Measurements from ENCODE around the gene CALN1.
"Not testable (repeated sequence)": the region's sequence is repeated elsewhere in the genome, so short reads cannot be mapped to it uniquely, and the experiment has no call there.

Gene CALN1

DNA sequence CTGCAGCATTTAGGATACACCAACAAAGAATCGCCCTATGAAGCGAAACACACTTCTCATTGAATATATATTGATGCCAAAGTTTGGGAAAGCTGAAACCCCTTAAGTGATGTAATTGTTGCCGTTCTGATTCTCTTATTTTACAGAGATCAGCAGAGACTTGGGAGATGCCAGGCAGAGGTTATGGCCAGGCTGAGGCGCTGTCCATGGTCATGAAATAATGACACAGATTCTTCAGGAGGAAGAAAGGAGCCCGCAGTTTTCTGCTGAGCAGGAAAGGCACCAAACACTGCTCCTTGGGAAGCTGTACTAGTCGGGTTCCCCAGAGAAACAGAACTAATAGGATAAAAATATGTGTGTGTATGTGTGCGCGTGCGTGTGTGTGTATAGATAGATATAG lies 566.0 kb downstream of the CALN1 start:
- no peak for DNase-seq

DNA sequence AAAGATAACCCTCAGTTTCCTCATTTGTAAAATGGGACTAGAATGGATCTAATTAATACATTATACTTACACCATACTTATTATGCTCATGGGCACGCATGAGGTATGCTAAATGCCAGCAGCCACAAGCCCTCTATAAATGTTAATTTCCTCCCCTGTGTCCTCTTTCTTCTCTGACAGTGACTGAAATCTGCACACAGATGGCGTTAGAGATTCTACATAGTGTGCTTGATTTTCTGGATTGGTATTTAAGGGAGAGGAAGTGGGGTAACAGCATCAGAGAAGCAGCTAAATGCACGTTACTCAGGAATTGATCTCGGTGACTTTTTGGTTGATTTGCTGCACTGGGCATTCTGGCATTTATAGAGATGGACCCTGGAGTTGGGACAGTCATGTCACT lies 568.5 kb downstream of the CALN1 start:
- DNase-seq: no peak

DNA sequence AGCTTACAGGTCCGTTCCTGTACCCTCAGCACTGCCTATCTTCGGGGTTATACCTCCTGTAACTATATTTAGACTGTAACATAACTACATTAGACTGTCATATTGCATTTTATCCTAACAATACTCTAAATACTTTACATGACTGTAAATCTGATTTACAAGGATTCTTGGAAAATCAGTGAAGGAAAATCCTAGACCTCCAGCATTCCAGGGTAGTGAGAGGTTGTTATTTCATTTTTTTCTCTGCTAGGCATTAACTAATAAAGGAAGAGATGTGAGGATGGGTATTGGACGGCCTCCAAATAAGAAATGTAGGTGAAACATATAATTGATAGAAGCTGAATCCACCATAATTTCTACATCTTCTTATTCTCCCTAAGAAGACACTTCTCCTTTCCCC lies 569.4 kb downstream of the CALN1 start:
- DNase-seq: no peak

DNA sequence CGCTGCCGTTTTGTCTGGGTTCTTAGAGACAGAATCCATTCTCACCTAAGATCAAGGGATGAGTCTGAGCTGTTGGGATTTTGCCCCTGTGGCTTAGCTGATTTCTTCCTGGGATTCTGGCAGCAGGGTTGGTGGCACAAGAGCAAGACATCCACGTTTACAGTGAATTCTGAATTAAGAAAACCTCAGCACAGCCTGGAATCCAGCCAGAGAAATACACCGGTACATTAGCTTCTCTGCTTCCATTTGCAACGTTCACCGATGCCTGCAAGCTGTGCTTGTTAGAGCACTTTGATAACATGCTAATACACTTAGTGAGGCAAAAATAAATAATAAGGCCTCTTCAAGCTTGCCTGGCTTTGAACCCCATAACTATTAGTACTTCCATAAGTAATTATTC lies 569.8 kb downstream of the CALN1 start:
- DNase-seq: no peak

DNA sequence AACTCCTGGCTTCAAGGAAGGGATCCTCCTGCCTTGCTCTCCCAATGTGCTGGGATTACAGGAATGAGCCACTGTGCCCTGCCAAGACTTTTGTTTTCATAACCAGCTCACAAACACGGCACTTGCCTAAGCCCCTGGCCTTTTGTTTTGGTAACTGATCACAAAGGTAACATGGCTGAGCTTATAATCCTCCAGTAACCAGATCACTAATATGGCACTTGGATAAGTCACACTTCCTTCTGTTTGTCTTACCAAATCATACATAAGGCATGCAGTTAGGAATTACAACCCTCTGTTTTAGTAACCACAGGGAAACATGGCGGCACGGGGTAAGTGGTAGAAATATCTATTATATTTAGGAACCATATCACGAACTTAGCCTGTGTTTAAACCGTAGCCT lies 577.1 kb downstream of the CALN1 start:
- DNase-seq: no peak

DNA sequence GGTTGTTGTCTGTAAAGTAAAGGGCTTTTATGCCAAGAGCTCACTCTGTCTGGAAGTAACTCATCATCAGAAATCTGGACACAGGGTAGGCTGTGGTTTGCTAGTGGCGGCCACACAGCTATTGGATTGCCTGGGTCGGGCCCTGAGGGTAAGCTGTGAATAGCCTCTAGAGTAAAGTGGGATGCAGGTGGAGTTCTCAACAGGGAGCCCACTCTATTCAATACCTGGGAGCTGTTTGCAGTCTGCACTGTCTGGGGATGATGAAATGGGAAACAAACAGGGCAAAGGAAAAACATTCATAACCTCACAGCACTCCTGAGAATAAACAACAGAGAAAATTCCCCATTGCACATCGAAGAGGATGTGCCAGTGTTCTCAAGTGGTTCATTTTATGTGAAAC lies 582.6 kb downstream of the CALN1 start:
- DNase-seq: no peak

DNA sequence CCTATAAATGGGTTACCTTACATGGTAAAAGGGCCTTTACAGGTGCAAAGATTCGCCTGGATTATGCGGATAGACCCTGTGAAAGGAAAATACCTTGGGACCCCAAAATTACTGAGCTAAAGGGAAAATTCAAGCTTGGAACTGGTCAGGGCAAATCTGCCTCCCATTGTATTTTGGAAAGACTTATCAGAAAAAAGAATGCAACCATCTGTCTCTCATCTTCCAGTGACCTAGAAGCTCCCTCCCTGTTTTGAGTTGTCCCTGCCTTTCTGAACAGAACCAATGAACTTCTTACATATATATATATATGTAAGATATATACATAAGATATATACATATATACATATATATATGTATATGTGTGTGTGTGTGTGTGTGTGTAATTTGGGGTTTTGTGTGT lies 583.8 kb downstream of the CALN1 start:
- no peak for DNase-seq

DNA sequence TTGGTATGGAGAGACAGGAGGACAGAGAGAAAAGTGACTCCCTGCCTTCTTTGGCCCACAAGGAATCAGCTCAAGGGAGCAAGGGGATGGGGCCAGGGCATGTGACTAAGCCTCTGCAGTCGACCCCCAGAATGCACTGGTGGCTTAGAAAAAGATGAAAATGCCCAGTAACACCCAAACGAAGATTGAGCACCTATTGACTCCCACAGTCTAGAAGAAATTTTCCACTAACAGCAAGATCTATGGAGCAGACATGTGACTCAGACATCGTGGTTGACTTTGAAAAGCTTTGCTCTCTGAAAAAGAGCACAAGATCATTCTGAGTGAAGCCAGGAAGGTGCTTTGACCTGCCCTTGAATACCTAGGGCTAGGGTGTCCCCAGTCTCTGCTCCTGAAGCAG lies 586.0 kb downstream of the CALN1 start:
- no peak for DNase-seq

DNA sequence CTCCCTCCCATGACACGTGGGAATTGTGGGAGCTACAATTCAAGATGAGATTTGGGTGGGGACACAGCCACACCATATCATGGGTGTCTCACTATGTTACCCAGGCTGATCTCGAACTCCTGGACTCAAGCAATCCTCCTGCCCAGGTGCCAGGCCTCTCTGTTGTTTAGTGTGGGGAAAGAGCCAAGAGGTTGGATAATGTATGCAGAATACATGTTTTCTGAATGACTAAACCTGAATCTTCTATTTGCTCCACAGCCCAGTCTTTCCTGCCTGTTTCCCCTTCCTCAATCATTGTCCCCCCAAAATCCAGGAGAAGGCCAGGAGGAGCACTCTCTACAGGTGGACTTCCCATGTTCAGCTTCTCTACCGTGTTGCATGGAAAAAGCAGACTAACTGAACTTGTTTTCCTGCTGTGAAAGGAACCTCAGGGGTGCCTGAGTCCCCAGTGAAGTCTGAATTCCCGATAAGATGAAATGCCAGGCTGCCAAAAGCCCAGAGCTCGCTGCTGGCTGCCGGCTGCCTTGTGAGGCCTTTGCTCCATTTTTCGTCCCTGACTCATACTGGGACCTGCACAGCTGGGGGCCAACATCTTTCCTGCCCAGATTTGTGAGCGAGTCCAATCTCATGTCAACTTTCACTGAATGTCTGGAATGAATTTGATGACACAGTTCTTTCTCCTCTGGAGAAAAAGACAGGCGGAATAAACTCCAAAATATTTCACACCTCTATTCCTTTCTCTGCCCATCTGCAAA lies 588.0 kb downstream of the CALN1 start:
- DNase-seq: no peak

DNA sequence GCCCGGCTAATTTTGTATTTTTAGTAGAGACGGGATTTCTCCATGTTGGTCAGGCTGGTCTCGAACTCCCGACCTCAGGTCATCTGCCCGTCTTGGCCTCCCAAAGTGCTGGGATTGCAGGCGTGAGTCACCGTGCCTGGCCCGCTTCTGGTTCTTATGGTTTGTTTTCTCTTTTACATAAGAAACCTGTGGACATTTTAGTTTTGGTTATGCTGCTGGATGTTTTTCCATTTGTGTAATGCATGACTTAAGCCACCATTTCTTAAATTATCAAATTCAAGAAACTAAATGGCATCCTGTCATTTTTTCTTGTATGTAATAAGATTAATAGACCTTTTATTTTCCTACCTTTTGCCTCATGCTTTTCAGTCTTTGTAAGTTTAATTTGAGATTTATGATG lies 589.7 kb downstream of the CALN1 start:
- DNase-seq: not testable (repeated sequence)

DNA sequence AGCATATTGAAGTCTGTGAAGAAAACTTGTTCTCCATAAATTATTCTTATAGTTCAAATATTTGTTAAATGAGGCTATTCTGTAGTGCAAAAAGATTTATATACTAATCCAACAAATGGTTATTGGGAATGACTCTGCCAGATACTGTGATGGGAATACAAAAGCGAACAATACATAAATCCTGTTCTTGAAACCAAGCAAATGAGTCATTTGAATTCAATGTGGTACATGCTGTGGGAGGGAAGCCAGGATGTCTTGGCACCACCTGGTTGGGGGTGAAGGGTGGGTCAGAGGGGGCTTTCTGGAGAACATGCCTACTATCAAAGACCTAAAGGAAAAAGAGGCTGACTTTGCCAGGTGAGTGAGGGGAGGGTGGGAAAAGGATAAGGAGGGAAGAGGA lies 594.2 kb downstream of the CALN1 start:
- DNase-seq: no peak

DNA sequence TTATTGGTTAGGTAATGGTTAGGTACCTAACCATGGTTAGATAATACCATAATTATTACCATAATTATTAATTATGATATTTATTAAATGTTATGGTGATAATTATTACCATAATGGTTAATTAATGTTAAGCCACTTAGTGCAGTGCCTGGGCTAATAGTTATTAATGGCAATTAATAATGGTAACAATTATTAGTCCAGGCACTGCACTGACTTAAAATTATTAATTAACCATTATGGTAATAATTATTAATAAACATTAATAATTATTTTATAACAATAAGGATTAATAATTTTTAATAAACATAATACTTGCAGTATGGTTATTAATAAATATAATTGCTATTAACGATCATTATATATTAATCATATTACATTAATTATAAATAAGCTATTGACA lies 604.0 kb downstream of the CALN1 start:
- no peak for DNase-seq

DNA sequence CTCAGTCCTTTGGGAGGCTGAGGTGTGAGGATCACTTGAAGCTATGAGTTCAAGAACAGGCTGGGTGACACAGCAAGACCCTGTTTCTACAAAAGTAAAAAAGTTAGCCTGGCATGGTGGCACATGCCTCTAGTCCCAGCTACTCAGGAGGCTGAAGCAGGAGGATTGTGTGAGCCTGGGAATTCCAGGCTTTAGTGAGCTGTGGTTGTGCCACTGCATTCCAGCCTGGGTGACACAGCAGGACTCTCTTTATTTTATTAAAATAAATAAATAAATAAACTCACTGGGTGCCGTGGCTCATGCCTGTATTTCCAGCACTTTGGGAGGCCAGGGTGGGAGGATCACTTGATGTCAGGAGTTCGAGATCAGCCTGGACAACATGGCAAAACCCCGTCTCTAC lies 607.9 kb downstream of the CALN1 start:
- no peak for DNase-seq

DNA sequence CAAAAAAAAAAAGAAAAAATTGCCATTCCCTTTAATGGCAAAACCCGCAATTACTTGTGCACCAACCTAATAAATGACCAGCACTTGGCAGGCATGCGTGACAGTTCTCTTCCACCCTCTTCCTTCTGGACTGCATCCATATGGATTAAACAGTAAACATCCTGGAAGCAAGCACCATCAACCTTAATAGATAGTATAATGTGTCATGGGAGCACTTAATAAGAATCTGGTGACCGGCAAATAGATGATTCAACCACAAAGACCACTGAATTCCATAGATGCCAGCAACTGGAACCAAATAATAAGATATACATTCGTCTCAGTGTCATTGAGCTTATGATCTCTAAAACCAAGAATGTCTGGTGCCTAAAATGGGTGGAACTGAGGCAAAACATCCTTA lies 610.2 kb downstream of the CALN1 start:
- DNase-seq: no peak

DNA sequence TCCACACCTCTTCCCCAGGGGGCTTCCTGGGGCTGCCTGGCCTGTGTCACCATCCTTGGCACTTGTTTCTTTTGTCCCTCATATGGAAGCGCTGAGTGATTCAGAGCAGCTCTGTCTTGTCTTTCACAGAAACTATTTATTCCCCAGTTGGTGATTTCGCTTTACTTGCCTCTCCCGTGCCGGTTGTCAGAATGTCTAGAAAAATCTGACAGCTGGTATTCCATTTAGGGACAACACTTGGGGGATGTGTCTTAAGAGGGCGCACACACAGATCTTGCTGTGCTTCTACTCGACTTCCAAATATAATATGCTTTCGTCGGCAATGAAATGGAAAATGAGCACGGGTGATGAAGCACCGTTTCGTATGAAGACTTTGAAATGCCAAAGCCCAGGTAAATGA lies 611.8 kb downstream of the CALN1 start:
- no peak for DNase-seq

DNA sequence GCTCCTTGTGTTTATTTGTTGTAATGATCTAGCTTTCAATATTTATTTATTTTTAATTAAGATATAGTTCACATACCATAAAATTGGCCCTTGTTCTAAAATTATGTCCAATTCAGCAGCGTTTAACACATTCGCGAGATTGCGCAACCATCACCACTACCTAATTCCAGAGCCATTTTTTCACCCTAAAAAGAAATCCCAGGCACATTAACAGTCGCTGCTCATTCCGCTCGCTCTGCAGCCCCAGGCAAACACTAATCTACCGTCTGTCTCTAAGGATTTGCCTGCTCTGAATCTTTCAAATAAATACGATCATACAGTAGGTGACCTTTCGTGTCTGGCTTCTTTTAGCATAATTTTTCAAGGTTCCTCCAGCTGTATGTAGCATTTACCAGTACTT lies 616.7 kb downstream of the CALN1 start:
- no peak for DNase-seq

DNA sequence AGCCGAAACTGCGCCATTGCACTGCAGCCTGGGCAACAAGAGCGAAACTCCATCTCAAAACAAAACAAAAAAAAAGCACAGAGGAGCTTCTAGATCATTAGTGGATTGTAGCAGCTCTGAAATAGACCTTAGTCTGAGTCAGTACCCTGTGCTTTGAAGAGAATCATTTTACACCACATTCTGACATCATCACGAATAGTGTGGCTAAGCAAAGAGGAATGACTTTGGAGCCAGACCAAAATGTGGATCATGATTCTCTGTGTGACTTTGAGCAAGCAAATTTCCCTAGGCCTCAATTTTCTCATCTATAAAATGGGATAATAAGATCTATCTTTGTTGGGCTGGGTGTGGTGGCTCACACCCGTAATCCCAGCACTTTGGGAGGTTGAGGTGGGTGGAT lies 618.9 kb downstream of the CALN1 start:
- DNase-seq: no peak

DNA sequence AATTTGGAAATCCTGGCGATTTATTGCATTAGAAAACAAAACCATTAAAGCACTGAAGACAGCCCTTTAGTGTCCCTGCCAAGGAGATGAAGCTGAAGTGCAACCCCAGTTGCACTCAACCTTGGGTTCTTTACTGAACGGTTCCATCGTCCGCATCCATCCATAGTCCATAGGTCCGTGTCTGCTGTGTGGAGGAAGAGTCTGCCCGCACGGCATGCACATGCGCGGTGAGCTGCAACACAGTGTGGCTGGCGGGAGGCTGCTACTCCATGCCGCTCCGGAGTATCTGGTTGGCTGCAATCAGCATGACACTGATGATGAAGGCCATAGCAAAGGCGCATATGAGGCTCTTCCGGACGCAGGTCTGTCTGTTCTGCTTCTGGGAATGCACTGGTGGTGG lies 624.6 kb downstream of the CALN1 start:
- DNase-seq: no peak

DNA sequence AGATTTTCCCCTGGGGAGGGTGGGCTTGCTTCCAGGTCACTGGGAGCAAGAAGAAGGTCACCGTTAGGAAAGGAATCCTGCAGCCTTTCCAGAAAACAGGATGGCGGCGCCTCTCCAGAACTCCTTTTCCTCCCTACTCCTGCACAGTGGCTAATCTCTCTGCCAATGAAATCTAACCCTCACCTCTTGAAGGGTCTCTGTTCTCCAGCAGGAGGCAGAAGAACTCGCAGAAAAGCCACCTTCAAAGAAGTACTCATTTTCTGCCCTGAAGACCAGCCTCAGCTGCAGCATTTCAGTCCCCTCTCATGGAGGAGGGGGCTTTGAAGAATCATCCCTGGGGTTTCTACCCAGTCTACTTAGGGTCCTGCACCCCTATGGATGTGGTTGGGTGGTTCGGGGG lies 626.9 kb downstream of the CALN1 start:
- no peak for DNase-seq

DNA sequence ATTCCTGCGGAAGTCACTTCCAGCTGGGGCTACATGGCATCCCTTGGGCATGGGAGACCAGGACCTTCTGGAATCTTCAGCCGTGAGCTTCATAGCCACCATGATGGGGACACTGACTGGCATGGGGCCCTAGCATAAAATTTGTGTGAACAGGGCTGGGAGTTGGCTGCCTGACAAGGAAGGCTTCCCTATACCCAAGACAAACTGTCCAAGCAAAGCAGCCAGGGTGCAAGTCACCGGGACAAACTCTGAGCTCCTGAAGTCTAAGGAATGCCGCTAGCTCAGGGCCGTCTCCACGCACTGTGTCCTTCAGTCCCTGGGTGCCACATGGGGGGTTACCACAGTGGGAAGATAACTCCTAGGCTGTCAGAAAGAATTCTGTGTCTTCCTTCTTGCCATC lies 627.4 kb downstream of the CALN1 start:
- no peak for DNase-seq

DNA sequence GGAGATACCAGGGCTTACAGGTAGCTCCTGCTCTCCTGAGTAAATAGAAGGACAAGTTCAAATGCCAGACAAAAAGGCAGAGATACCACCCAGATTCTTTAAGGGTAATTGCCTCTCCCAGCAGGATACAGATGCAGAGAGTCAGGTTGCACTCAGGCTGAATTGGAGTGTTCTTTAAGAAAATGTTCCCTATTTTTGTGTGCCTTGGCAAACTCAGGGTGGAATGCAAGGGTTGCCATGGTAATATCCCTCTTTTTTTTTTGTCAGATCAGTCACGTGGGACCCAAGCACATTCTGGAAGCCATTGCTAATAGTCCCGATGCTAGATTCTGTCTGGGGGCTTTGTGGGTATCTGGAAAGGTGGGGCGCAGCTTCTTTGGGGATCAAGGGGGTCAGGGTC lies 628.0 kb downstream of the CALN1 start:
- no peak for DNase-seq

DNA sequence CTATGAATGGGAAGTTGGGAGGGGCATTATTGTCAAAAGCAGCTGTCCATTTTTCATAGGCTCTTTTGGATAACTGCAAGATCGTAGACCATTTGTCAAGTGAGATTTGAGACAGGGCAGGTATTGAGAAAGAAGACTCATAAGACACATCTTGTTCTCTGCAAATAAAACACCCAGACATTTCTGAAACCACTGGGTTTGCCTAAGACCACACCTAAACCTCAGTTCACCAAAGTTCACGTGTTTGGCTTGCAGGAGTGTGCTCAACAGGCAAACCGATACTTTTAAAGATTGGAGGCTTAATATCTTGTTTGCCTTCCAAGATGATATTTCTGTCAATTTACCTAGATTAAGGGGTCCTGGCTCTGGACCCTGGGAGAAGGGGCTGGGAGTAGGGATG lies 628.4 kb downstream of the CALN1 start:
- DNase-seq: no peak

DNA sequence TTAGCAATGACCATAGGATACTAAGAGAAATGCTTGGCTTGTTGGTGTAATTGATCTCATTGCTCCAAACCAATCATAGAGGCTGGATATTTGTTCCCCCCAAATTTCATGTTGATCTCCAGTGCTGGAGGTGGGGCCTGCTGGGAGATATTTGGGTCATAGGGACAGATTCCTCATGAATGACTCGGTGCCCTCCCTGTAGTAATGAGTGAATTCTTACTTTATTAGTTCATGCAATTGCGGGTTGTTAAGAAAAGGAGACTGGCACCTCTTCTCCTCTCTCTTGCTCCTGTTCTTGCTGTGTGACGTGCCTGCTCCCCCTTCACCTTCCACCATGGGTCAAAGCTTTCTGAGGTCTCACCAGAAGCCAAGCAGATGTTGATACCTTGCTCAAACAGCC lies 630.1 kb downstream of the CALN1 start:
- no peak for DNase-seq

DNA sequence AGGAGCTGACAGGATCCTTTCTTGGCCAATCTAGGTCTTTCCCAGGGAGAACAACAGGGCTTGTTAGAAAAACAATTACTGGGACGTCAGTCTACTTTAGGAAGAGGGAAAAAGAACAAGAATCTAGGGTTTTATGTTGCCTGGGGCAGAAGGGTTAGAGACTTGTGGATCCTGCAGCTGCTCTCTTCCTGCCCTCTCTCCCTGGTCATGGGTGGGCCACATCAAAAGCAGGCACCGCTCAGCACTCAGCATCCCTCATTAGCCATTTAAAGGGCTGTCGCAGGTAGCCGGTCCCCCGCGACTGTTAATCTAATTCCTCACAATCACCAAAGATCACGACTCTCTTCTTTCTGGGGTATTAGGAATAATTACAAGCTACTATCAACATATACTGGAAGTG lies 631.9 kb downstream of the CALN1 start:
- no peak for DNase-seq

DNA sequence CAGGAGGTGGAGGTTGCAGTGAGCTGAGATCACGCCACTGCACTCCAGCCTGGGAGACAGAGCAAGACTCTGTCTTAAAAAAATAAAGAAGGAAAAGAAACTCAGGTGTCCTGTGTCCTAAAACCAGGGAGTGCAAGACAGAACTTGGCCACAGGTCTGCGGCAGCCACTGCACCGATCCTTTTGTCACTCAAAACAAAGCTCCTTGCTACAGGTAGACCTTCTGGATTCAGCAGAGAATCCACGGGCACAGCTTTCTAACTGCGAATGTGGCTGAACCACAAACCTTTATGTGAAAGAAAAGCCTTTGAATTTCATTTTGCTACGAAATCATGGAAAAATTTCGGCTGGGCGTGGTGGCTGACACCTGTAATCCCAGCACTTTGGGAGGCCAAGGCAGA lies 634.9 kb downstream of the CALN1 start:
- DNase-seq: no peak

DNA sequence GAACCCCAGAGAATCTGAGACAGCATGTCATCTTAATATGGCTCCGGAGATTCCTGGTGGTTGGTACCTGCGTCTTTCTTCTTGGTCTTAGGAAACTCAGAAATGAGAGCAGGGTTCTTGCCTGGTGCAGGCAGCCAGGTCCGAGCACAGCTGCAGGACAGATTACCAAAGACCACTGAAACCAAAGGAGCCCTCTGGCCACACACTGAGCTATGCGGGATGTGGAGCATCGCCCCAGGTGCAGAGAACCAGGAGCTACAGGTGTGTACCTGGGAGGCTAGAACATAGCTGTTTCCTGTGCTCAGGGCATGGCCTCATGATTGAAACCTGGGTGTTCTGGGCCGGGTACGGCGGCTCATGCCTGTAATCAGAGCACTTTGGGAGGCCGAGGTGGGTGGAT lies 635.4 kb downstream of the CALN1 start:
- DNase-seq: no peak

Data from NCI-H446 treated with DMSO at 0.1 percent for 48 hours (cell line).